Gastrocnemius medialis (tissue), 4 donors: ENCODE measurements around the gene COL6A3. TPM values are rescaled to one million over a fixed set of nuclear protein-coding genes. Genes with fewer than 3 reads are reported as not detected.

Experiments used
- ATAC-seq, 2 donors: fragments of 150-250 bp; one replicate each; pipeline ENCODE4 v1.9.1; 2016
- DNase-seq, 2 donors: peaks; one replicate each; pipeline ENCODE4 v3.0.0-alpha.2; 2019
- H3K27ac ChIP-seq, 4 donors: fragments of 200-600 bp; sonication (generic); 1 replicate in 1 of 4; 2 replicates in 3 of 4; pipeline ENCODE4 v1.5.1; 2016 to 2018; ENCODE audit warnings: mild to moderate bottlenecking in 2 of 4, moderate library complexity in 1 of 4
- H3K27me3 ChIP-seq, 3 donors: fragments of 200-600 bp; sonication (generic) in 2 of 3; 1 replicate in 1 of 3; 2 replicates in 2 of 3; pipeline versions ENCODE4 v1.5.1 to v1.6.0; 2016 to 2019; ENCODE audit warnings: mild to moderate bottlenecking in 1 of 3, moderate library complexity in 1 of 3
- H3K36me3 ChIP-seq, 2 donors: fragments of 200-600 bp; sonication (generic) in 1 of 2; one replicate each; pipeline ENCODE4 v1.5.1; 2017 to 2018
- H3K4me1 ChIP-seq, 2 donors: fragments of 200-600 bp; sonication (generic) in 1 of 2; one replicate each; pipeline ENCODE4 v1.5.1; 2016 to 2017; ENCODE audit warnings: mild to moderate bottlenecking in 2 of 2
- H3K4me3 ChIP-seq, 4 donors: fragments of 200-600 bp; sonication (generic) in 3 of 4; 1 replicate in 1 of 4; 2 replicates in 3 of 4; pipeline ENCODE4 v1.5.1; 2016 to 2019; ENCODE audit warnings: mild to moderate bottlenecking in 2 of 4
- H3K9me3 ChIP-seq, 3 donors: fragments of 200-600 bp; sonication (generic) in 2 of 3; 1 replicate in 1 of 3; 2 replicates in 2 of 3; pipeline ENCODE4 v1.5.1; 2016 to 2019
- CTCF ChIP-seq, 5 experiments: fragments of 450-650 bp in 3 of 5; fragments of 200-600 bp in 2 of 5; sonication (generic) in 2 of 5; IDR thresholded peaks in 4 of 5; conservative IDR thresholded peaks in 1 of 5; 1 replicate in 4 of 5; 2 replicates in 1 of 5; pipeline ENCODE4 v1.5.1; 2016 to 2019; ENCODE audit warnings: antibody characterized with exemption in 5 of 5, mild to moderate bottlenecking in 3 of 5, moderate library complexity in 3 of 5
- POLR2A ChIP-seq, 2 donors: fragments of 450-650 bp; IDR thresholded peaks; one replicate each; pipeline ENCODE4 v1.6.1; 2017; ENCODE audit warnings: antibody characterized with exemption in 2 of 2, mild to moderate bottlenecking in 2 of 2, moderate library complexity in 2 of 2
- in situ Hi-C, 4 donors: fragments of 200-750 bp; cut with MboI; loops; one replicate each; pipeline versions ENCODE4 v1.15.0 to v1.8.0; 2017; ENCODE audit warnings: low sequenced_read_pairs in 4 of 4
- intact Hi-C: fragments of 100-400 bp; cut with DNase I; formaldehyde crosslinking; loops from one replicate; pipeline ENCODE4 v1.15.1; 2023; ENCODE audit warnings: low total_unique reads
- total RNA-seq, 4 donors: library from RNA; depleted of rRNA; stranded (reverse); fragments of >200 nt; gene quantifications; one replicate each; pipeline versions ENCODE4 v1.1.0 to v1.2.3, GENCODE V29; 2016

COL6A3 gene
- total RNA-seq, 4 donors from 2014 or later: 45.3 to 150 (median 108) TPM

- intact Hi-C loops: no loop called here
- no peak overlapping the region for H3K27ac ChIP-seq
- ATAC-seq: no peak
These were observed 32.3 kb upstream of the COL6A3 start for GRCh38 chr2:237446338-237446665.

GRCh38 chr2:237445611-237446337 lies 31.8 kb upstream of the COL6A3 start:
- intact Hi-C loops: no loop called here
- Histone ChIP-seq H3K36me3 (no peaks in the 10 kb centered on the region), H3K4me3 (no peak overlapping the region), H3K27me3 (no peaks in the 10 kb centered on the region), H3K4me1 (peaks cover 26 to 34% of the 10 kb centered on the region in 2 donors), H3K27ac (no peak overlapping the region), H3K9me3 (no peaks in the 10 kb centered on the region)
- no peak for DNase-seq
- TF ChIP-seq CTCF (IDR thresholded peaks at IDR 0.05 in 4 of 5, conservative IDR thresholded peaks at IDR 0.05 in 1 of 5) (no peak), POLR2A (IDR thresholded peaks at IDR 0.05) (no peak)
- ATAC-seq: no peak
- in situ Hi-C loops: no loop called here

More at GRCh38 chr2:237446338-237446665, 32.3 kb upstream of the COL6A3 start:
- Histone ChIP-seq H3K36me3 (no peaks in the 10 kb centered on the region), H3K4me3 (no peak overlapping the region), H3K4me1 (peaks cover 26 to 38% of the 10 kb centered on the region in 2 donors), H3K9me3 (no peaks in the 10 kb centered on the region), H3K27me3 (no peaks in the 10 kb centered on the region)
- in situ Hi-C loops: no loop called here
- DNase-seq: no peak
- no peak for TF ChIP-seq POLR2A (IDR thresholded peaks at IDR 0.05)
- TF ChIP-seq CTCF (IDR thresholded peaks at IDR 0.05 in 4 of 5, conservative IDR thresholded peaks at IDR 0.05 in 1 of 5): no peak

GRCh38 chr2:237444071-237444470 lies 30.1 kb upstream of the COL6A3 start:
- TF ChIP-seq POLR2A (IDR thresholded peaks at IDR 0.05): no peak
- TF ChIP-seq CTCF (IDR thresholded peaks at IDR 0.05 in 4 of 5, conservative IDR thresholded peaks at IDR 0.05 in 1 of 5): no peak

GRCh38 chr2:237441605-237442274 lies 27.8 kb upstream of the COL6A3 start:
- TF ChIP-seq POLR2A (IDR thresholded peaks at IDR 0.05) (no peak), CTCF (IDR thresholded peaks at IDR 0.05 in 4 of 5, conservative IDR thresholded peaks at IDR 0.05 in 1 of 5) (no peak)
- DNase-seq (no peak), ATAC-seq (no peak)
- no peaks in the 10 kb centered on the region for H3K4me1 ChIP-seq
- no peaks in the 10 kb centered on the region for H3K9me3 ChIP-seq
- no peak overlapping the region for H3K4me3 ChIP-seq
- H3K36me3 ChIP-seq: no peaks in the 10 kb centered on the region
- in situ Hi-C loops (no loop called here), intact Hi-C loops (no loop called here)
- H3K27ac ChIP-seq: no peak overlapping the region
- no peaks in the 10 kb centered on the region for H3K27me3 ChIP-seq

More at GRCh38 chr2:237444071-237444470, 30.1 kb upstream of the COL6A3 start:
- Histone ChIP-seq H3K36me3 (no peaks in the 10 kb centered on the region), H3K27ac (no peak overlapping the region), H3K27me3 (no peaks in the 10 kb centered on the region), H3K9me3 (no peaks in the 10 kb centered on the region), H3K4me1 (peaks cover 10 to 17% of the 10 kb centered on the region in 2 donors), H3K4me3 (no peak overlapping the region)
- intact Hi-C loops (no loop called here), in situ Hi-C loops (no loop called here)
- no peak for ATAC-seq
- no peak for DNase-seq
